ENCODE measurements around the gene ADAMTS16.

The ADAMTS16 gene

DNA sequence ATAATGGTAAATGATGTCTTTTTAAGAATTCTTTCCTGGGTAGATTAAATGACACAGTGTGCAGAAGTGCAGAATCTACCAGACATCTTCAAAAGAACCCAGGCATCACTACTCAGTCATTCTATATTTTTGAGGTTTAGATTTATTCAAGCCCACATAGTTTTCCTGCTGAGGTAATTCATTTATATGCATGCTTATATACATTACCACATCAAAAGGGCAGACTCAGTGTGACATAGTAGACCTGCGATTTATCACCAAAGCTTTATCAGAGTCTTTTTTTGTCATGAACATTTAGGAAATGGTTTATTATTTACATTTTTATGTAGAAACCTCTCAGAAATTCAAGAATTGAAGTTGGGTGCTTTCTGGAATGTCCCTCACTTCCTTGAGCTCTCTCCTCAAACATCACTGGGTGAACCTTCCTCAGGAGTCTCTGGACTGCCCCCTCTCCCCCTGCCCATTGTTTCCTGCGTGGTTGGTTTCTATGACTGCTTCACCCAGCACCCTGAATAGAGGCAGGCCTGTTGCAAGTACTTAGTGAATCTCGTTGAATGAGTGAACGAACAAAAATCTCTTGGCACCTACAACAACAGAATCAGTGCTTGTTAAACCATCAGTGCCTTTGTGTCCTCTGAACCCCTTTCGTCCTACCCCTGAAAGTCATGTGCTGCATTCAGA is 42.5 kb downstream of the ADAMTS16 start:
- DNase-seq: no peak

- no peak for DNase-seq
Observed at GRCh38 chr5:5183189-5183699, 43.1 kb downstream of the ADAMTS16 start.

GRCh38 chr5:5183933-5184332 is 43.8 kb downstream of the ADAMTS16 start:
- no peak for DNase-seq

DNA sequence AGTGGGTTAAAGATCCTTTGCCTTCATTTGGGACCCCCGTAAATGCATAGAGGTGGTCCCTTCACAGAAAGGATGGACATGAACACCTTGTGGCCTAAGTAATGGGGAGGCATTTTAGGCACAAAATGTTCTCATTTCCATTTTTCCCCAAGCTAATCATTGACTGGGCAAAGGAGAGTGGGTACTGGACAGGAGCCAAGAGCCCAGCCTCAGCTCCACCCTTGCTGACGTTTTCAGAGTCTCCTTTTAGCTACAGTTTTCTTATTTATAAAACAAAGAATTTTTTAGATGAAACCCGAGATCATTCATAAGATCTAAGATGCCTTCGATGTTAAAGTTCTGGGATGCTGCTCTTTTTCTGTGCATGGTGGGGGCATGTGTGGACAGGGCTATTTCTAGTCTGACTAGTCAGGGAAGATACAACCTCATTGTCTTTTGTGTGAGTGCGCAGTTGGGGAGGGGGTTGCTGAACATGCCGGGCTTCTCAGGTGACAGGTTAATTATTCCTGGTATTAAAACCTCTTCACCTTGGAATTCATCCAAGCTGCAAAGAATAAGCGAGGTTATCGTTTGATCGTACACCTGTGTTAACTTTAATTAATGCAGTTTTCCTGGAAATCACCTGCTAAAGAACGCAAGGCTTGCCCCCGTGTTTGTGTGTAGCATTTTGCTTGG is 48.4 kb downstream of the ADAMTS16 start:
- no peak for DNase-seq

DNA sequence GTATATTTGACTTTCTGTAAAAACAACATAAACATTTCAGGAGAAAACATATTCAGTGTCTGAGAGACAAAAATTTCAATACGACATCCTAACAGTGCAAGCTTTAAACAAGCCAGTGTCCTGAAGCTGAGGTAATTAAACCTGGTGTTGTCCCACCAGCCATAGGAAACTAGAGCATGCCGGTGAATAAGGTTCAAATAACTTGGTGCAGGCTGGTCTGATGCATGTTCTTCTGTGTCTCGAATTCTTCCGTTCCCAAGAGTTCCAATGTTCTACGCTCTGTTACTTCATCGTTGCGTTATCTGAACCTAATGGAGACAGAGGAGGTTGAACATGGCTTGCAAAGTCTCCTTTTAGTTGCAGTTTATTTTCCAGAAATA is 48.9 kb downstream of the ADAMTS16 start:
- no peak for DNase-seq

- no peak for DNase-seq
Observed at GRCh38 chr5:5191906-5192305, 51.8 kb downstream of the ADAMTS16 start.

GRCh38 chr5:5192681-5193080 is 52.6 kb downstream of the ADAMTS16 start:
- DNase-seq: no peak

GRCh38 chr5:5195128-5195918 is 55.2 kb downstream of the ADAMTS16 start:
- DNase-seq: no peak

- no peak for DNase-seq
Observed at GRCh38 chr5:5198135-5198534, 58.0 kb downstream of the ADAMTS16 start.

DNA sequence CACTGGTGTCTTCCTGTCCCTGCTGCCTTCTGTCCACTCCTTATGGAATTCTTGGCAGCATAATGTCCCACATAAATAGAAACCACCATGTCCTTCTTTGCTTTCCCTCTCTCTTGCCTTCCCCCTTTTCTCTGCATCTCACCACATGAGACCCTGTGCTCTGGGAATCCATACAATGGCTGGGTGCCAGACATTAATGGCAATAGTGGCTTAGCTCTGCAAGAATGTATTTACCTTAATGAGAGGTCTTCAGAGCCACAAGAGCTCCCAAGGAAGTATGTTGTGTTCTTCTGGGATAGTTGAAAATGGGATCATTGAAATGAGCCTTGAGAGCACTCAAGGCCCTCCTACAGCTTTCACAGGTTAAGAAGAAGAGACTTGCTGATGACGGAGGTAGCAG is 58.7 kb downstream of the ADAMTS16 start:
- DNase-seq: no peak

- no peak for DNase-seq
Observed at GRCh38 chr5:5199495-5199894, 59.4 kb downstream of the ADAMTS16 start.

DNA sequence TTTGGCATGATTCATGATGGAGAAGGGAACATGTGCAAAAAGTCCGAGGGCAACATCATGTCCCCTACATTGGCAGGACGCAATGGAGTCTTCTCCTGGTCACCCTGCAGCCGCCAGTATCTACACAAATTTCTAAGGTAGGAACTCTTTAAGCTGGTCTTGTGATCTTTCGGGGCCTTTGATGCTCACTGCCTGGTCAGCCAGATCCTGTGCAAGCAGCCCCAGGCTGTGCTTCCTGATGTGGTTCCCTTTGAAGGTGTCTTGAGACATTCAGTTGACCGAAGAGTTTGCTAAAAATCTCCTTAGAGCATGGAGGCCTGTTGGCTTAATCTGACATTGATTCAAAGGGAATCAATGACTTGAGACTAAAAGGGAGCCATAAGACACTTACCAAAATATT is 60.0 kb downstream of the ADAMTS16 start:
- DNase-seq: no peak

DNA sequence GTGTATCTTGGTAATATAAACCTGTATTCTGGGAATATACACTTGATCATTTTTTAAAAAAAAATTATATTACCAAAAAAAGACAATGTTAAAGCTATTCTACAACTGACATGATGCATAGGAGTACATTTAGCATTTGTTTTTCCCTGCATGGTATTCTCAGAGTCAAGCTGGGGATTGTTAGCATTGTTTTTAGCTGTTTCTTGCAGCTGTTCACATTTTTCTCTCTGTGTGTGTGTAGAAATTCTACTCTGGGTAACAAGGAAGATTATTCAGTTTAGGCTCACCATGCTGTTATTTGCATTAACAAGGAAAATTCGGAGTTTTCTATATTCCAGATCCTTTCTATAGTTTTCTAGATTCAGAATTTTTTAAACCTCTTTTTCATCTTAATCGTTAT is 62.2 kb downstream of the ADAMTS16 start:
- DNase-seq: no peak

GRCh38 chr5:5203451-5203850 is 63.3 kb downstream of the ADAMTS16 start:
- DNase-seq: no peak

GRCh38 chr5:5207828-5208227 is 67.7 kb downstream of the ADAMTS16 start:
- no peak for DNase-seq

- DNase-seq: no peak
Observed at GRCh38 chr5:5209089-5209488, 69.0 kb downstream of the ADAMTS16 start.

- no peak for DNase-seq
Observed at GRCh38 chr5:5209510-5210286, 69.6 kb downstream of the ADAMTS16 start.

- no peak for DNase-seq
Observed at GRCh38 chr5:5217371-5217770, 77.2 kb downstream of the ADAMTS16 start.

- DNase-seq: no peak
Observed at GRCh38 chr5:5218396-5218795, 78.3 kb downstream of the ADAMTS16 start.

DNA sequence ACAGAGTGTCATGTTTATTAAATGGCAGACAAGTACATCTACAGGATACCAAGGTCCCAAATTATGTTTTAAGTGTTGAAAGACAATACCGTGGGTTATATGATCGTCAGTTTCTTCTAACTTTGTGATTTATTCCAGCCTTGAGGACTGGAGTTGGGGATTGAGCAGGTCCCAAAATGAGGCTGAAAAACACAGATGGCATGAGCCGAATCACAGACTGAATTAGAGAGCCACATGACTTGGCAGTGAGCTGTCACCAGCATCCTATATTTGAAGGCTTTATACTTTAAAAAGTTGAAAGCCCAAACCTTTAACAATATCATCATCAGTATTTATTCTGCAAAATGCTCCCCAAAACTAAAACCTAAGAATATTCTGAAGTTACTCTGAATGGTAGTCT is 79.4 kb downstream of the ADAMTS16 start:
- DNase-seq: no peak

DNA sequence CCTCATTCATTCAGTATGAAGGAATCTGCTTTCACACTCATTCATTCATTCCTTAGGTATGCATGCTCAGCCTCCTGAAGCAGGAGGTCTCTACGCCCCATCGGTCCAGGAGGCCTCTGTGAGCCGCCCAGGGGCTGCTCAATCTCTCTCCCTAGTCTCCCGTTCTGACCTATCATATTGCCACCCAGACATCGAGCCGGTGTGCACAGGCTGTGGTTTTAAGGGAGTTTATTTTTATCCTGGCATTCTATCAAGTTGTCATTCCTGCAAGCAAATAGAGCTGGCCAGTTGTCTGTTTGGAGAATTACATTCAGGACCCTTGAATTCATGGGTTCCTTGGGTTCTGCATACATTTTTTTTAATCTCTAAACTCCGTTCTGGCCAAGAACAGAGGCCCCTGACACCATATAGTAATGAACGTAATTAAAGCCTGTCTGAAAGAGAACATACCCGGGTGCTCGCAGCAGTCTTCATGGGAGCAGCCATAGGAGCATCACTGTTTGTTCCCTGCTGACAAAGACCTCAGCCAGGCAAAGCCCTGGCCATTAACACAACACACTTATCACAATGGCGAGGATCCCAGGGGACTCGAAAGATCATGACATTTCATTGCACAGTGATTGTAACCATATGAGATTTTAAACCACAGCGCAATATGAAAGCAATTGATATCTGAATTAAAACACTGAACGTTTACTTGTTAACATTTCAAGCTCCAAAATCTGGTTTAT is 80.9 kb downstream of the ADAMTS16 start:
- DNase-seq: no peak

Measured in nucleus accumbens (tissue), 56 donors.